ENCODE measurements around the gene PTPRK. TPM values are rescaled to one million over a fixed set of nuclear protein-coding genes. Genes with fewer than 3 reads are reported as not detected.
"Not testable (repeated sequence)": the region's sequence is repeated elsewhere in the genome, so short reads cannot be mapped to it uniquely, and the experiment has no call there.

Gene PTPRK
- total and polyA plus RNA-seq, 2 donors (not counting 1 experiment from before 2014, with no cell fraction given): 16.2 to 18.7 TPM

DNA sequence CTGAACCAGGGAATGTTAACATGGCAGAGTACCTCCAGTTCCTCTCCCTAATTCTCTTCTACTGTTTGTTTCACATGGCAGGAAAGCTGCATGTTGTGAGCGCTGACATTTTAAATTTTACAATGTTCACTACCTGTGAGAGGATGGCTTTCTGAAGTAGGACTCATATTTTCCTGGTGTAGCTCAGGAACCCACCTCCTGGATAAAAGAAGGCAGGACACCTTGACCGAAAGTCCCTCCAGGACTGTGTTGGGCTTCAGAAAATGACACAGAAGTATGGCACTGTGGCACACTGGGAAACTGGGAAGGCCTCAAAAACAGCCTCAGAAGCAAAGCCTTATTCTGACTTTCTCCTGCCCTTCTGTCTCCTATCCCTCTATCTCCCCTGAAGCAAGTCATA is 33.3 kb downstream of the PTPRK start:
- Mint-ChIP-seq H3K27me3 (no peaks in the 10 kb centered on the region), H3K4me3 (no peak overlapping the region), H3K27ac (no peak overlapping the region), H3K9me3 (ENCODE audit: insufficient read depth) (no peaks in the 10 kb centered on the region), H3K4me1 (no peaks in the 10 kb centered on the region)
- Histone ChIP-seq H3K4me1 (ENCODE audit: control insufficient read depth in 2 of 2, insufficient read depth in 2 of 2, low read length in 2 of 2) (no peaks in the 10 kb centered on the region), H3K9me3 (ENCODE audit: control extremely low read depth in 1 of 3, control insufficient read depth in 2 of 3, insufficient read depth in 1 of 3, low read length in 2 of 3) (no peaks in the 10 kb centered on the region), H3K27me3 (replicated peaks in 1 of 4; ENCODE audit: control extremely low read depth in 1 of 4, control insufficient read depth in 3 of 4, insufficient read depth in 4 of 4, low read length in 3 of 4) (no peaks in the 10 kb centered on the region), H2AFZ (ENCODE audit: insufficient read depth, low read depth, low read length, poor library complexity, severe bottlenecking) (no peak overlapping the region), H3K36me3 (replicated peaks in 1 of 2; ENCODE audit: control extremely low read depth in 1 of 2, control insufficient read depth in 1 of 2, extremely low read depth in 1 of 2, insufficient read depth in 2 of 2, low read length in 1 of 2) (no peaks in the 10 kb centered on the region), H3K4me2 (replicated peaks; ENCODE audit: low read depth, low read length, poor library complexity, severe bottlenecking) (no peak overlapping the region), H3K4me3 (ENCODE audit: control extremely low read depth in 1 of 5, extremely low read depth in 1 of 5, insufficient read depth in 1 of 5, low read depth in 2 of 5, low read length in 4 of 5) (no peak overlapping the region), H3K9ac (ENCODE audit: low read length) (no peak overlapping the region), H3K79me2 (ENCODE audit: control insufficient read depth, insufficient read depth, low read length) (no peaks in the 10 kb centered on the region), H3K27ac (ENCODE audit: low read length in 2 of 2) (no peak overlapping the region), H4K20me1 (ENCODE audit: control insufficient read depth, insufficient read depth, low read length, poor library complexity, severe bottlenecking) (no peaks in the 10 kb centered on the region)
- DNase-seq (no peak), ATAC-seq (ENCODE audit: low read depth) (no peak)
- ChIA-PET POLR2A (no interaction called here), CTCF (no interaction called here)
- WGBS (ENCODE audit: insufficient coverage): 75% methylated on average over 1 of the region's 2 CpGs
- TF ChIP-seq, protein P1, sequence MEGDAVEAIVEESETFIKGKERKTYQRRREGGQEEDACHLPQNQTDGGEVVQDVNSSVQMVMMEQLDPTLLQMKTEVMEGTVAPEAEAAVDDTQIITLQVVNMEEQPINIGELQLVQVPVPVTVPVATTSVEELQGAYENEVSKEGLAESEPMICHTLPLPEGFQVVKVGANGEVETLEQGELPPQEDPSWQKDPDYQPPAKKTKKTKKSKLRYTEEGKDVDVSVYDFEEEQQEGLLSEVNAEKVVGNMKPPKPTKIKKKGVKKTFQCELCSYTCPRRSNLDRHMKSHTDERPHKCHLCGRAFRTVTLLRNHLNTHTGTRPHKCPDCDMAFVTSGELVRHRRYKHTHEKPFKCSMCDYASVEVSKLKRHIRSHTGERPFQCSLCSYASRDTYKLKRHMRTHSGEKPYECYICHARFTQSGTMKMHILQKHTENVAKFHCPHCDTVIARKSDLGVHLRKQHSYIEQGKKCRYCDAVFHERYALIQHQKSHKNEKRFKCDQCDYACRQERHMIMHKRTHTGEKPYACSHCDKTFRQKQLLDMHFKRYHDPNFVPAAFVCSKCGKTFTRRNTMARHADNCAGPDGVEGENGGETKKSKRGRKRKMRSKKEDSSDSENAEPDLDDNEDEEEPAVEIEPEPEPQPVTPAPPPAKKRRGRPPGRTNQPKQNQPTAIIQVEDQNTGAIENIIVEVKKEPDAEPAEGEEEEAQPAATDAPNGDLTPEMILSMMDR (IDR thresholded peaks at IDR 0.05): no peak
- TF ChIP-seq EZH2 (IDR thresholded peaks at IDR 0.05; ENCODE audit: borderline replicate concordance, insufficient read depth, low read depth, low read length, poor library complexity, severe bottlenecking): no peak
- intact Hi-C loops (cut with micrococcal nuclease): no loop called here

DNA sequence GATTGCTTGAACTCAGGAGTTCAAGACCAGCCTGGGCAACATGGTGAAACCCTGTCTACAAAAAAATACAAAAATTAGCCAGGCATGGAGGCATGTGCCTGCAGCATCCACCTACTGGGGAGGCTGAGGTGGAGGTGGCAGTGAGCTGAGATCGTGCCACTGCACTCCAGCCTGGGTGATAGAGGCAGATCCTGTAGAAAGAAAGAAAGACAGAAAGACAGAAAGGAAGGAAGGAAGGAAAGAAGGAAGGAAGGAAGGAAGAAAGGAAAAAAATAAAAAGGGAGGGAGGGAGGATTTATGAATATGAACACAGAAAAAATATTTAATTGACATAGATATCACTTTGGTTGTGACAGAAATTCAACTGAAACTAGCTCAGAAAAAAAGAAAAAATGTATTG is 33.8 kb downstream of the PTPRK start:
- H3K4me3 Mint-ChIP-seq; H3K4me1 ChIP-seq (ENCODE audit: control insufficient read depth in 2 of 2, insufficient read depth in 2 of 2, low read length in 2 of 2); H3K4me3 ChIP-seq (ENCODE audit: control extremely low read depth in 1 of 5, extremely low read depth in 1 of 5, insufficient read depth in 1 of 5, low read depth in 2 of 5, low read length in 4 of 5); H3K9me3 Mint-ChIP-seq (ENCODE audit: insufficient read depth); intact Hi-C loops (cut with micrococcal nuclease); H3K4me1 Mint-ChIP-seq; H3K9ac ChIP-seq (ENCODE audit: low read length); H3K27ac Mint-ChIP-seq; H3K4me2 ChIP-seq (replicated peaks; ENCODE audit: low read depth, low read length, poor library complexity, severe bottlenecking); H2AFZ ChIP-seq (ENCODE audit: insufficient read depth, low read depth, low read length, poor library complexity, severe bottlenecking); H3K27me3 Mint-ChIP-seq; H3K27ac ChIP-seq (ENCODE audit: low read length in 2 of 2); DNase-seq; H4K20me1 ChIP-seq (ENCODE audit: control insufficient read depth, insufficient read depth, low read length, poor library complexity, severe bottlenecking); POLR2A ChIA-PET; H3K27me3 ChIP-seq (replicated peaks in 1 of 4; ENCODE audit: control extremely low read depth in 1 of 4, control insufficient read depth in 3 of 4, insufficient read depth in 4 of 4, low read length in 3 of 4); H3K79me2 ChIP-seq (ENCODE audit: control insufficient read depth, insufficient read depth, low read length); H3K36me3 ChIP-seq (replicated peaks in 1 of 2; ENCODE audit: control extremely low read depth in 1 of 2, control insufficient read depth in 1 of 2, extremely low read depth in 1 of 2, insufficient read depth in 2 of 2, low read length in 1 of 2); CTCF ChIA-PET; ATAC-seq (ENCODE audit: low read depth); H3K9me3 ChIP-seq (ENCODE audit: control extremely low read depth in 1 of 3, control insufficient read depth in 2 of 3, insufficient read depth in 1 of 3, low read length in 2 of 3): not testable (repeated sequence)
- WGBS (ENCODE audit: insufficient coverage): 67% methylated on average over 1 of the region's 1 CpG
